ENCODE measurements around the gene TAS2R42.

Gene TAS2R42

DNA sequence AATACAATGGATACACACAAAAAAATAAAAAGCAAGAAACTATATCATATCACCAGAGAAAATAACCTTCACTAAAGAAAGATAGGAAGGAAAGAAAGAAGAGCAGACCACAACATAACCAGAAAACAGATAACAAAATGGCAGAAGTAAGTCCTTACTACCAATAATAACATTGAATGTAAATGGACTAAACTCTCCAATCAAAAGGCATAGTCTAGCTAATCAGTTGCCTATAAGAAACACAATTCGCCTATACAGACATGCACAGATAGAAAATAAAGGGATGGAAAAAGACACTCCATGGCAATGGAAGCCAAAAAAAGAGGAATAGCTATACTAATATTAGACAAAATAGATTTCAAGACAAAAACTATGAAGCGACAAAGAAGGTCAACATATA, 43.4 kb downstream of the TAS2R42 start:
- no peak for DNase-seq

GRCh38 chr12:11136075-11136474, 50.7 kb downstream of the TAS2R42 start:
- no peak for DNase-seq

All from NCI-H446 (cell line).